Measurements from ENCODE around the gene MCF2.
A peak's percentile ranks its signal among the peaks of the same experiment; 100 is the strongest.
"Not testable (repeated sequence)": the region's sequence is repeated elsewhere in the genome, so short reads cannot be mapped to it uniquely, and the experiment has no call there.

Gene MCF2

GRCh38 chrX:139708067-139708466 is at the start of gene MCF2:
Gene MCF2, minus strand, starts transcription at chrX:139708167. Its CDS starts 56,423 bp downstream, at chrX:139651744.
- no peak for DNase-seq

GRCh38 chrX:139751053-139751452 is 43.1 kb upstream of the MCF2 start:
- DNase-seq = no peak

- no peak for DNase-seq
These were observed 42.4 kb upstream of the MCF2 start for GRCh38 chrX:139750390-139750789.

GRCh38 chrX:139739138-139739537 is 31.2 kb upstream of the MCF2 start:
- DNase-seq = no peak

GRCh38 chrX:139738581-139738980 is 30.6 kb upstream of the MCF2 start:
- DNase-seq = peak; percentile 12

- DNase-seq = no peak
These were observed 28.2 kb upstream of the MCF2 start for GRCh38 chrX:139736151-139736550.

GRCh38 chrX:139734996-139735395 is 27.0 kb upstream of the MCF2 start:
- no peak for DNase-seq

- DNase-seq = no peak
These were observed 17.8 kb upstream of the MCF2 start for GRCh38 chrX:139725720-139726119.

- no peak for DNase-seq
These were observed 16.7 kb upstream of the MCF2 start for GRCh38 chrX:139724626-139725025.

GRCh38 chrX:139720979-139721378 is 13.0 kb upstream of the MCF2 start:
- peak; percentile 1 for DNase-seq

GRCh38 chrX:139720136-139720535 is 12.2 kb upstream of the MCF2 start:
- DNase-seq = no peak

GRCh38 chrX:139702658-139703057 is 5.3 kb downstream of the MCF2 start:
- DNase-seq = no peak

GRCh38 chrX:139692908-139693307 is 15.1 kb downstream of the MCF2 start:
- no peak for DNase-seq

GRCh38 chrX:139692506-139692849 is 15.5 kb downstream of the MCF2 start:
- DNase-seq = no peak

GRCh38 chrX:139691843-139692505 is 16.0 kb downstream of the MCF2 start:
- no peak for DNase-seq

- DNase-seq = no peak
These were observed 16.5 kb downstream of the MCF2 start for GRCh38 chrX:139691493-139691842.

- not testable (repeated sequence) for DNase-seq
These were observed 22.8 kb downstream of the MCF2 start for GRCh38 chrX:139685175-139685574.

GRCh38 chrX:139680356-139680755 is 27.6 kb downstream of the MCF2 start:
- no peak for DNase-seq

GRCh38 chrX:139647597-139647996 is 60.4 kb downstream of the MCF2 start:
- DNase-seq = no peak

- no peak for DNase-seq
These were observed 65.6 kb downstream of the MCF2 start for GRCh38 chrX:139642241-139642927.

GRCh38 chrX:139640259-139640658 is 67.7 kb downstream of the MCF2 start:
- no peak for DNase-seq

GRCh38 chrX:139639253-139639652 is 68.7 kb downstream of the MCF2 start:
- DNase-seq = no peak

GRCh38 chrX:139600105-139600504 is 107.9 kb downstream of the MCF2 start:
- no peak for DNase-seq

GRCh38 chrX:139596068-139596467 is 111.9 kb downstream of the MCF2 start:
- DNase-seq = no peak

GRCh38 chrX:139585613-139586012 is 122.4 kb downstream of the MCF2 start:
- no peak for DNase-seq

Measured in NCI-H510A (cell line).